ENCODE results near the gene METTL15.

DNA sequence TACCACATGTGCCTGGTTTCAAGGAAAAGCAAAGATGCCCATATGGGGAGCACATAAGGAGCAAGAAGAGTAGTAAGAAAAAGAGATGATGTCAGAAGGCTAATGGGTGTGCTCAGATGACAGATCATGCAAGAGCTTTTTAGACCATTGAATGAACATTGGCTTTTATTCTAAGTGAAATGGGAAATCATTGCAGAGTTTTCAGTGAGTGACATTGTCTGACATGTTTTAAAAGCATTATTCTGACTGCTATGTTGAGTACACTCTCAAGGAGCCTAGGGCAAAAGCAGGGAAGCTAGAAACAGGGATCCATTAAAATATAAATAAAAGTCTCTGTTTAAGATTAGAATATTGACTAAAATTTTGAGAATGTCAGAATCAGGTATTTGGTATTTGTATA is 133.6 kb downstream of the METTL15 start:
- TF ChIP-seq, protein P1, sequence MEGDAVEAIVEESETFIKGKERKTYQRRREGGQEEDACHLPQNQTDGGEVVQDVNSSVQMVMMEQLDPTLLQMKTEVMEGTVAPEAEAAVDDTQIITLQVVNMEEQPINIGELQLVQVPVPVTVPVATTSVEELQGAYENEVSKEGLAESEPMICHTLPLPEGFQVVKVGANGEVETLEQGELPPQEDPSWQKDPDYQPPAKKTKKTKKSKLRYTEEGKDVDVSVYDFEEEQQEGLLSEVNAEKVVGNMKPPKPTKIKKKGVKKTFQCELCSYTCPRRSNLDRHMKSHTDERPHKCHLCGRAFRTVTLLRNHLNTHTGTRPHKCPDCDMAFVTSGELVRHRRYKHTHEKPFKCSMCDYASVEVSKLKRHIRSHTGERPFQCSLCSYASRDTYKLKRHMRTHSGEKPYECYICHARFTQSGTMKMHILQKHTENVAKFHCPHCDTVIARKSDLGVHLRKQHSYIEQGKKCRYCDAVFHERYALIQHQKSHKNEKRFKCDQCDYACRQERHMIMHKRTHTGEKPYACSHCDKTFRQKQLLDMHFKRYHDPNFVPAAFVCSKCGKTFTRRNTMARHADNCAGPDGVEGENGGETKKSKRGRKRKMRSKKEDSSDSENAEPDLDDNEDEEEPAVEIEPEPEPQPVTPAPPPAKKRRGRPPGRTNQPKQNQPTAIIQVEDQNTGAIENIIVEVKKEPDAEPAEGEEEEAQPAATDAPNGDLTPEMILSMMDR (IDR thresholded peaks at IDR 0.05; ENCODE audit: low read length) = no peak
- TF ChIP-seq EZH2phosphoT487 (IDR thresholded peaks at IDR 0.05; ENCODE audit: low read length) = no peak
- TF ChIP-seq EZH2 (optimal IDR thresholded peaks at IDR 0.05; ENCODE audit: low read depth, low read length) = no peak

Measured in MM.1S (cell line).